ENCODE data around the gene NLRC3. TPM values are rescaled to one million over a fixed set of nuclear protein-coding genes. Genes with fewer than 3 reads are reported as not detected.

The NLRC3 gene
- total RNA-seq, 1 donor from 2014 or later = 0.89 TPM

GRCh38 chr16:3498988-3499387, 78.2 kb downstream of the NLRC3 start:
- ATAC-seq (ENCODE audit: poor library complexity) = no peak
- intact Hi-C loops (cut with DNase I) = loop anchor here (10.0 kb wide), 1 partner anchor 194 kb away; the partner anchor contains the start of genes TIGD7 and ZNF75A
- peak; percentile 22 for DNase-seq

GRCh38 chr16:3497771-3498170, 79.4 kb downstream of the NLRC3 start:
- no peak for ATAC-seq (ENCODE audit: poor library complexity)
- intact Hi-C loops (cut with DNase I) = loop anchor here (10.0 kb wide), 1 partner anchor 193 kb away; the partner anchor contains the start of genes TIGD7 and ZNF75A
- peak; percentile 3 for DNase-seq

- ATAC-seq (ENCODE audit: poor library complexity) (no peak), DNase-seq (peak; percentile 38)
- intact Hi-C loops (cut with DNase I) = loop anchor here (10.0 kb wide), 1 partner anchor 192 kb away; the partner anchor contains the start of genes TIGD7 and ZNF75A
Measured at GRCh38 chr16:3496386-3496785, 80.8 kb downstream of the NLRC3 start.

GRCh38 chr16:3495176-3495575, 82.0 kb downstream of the NLRC3 start, which contains the start of gene C16orf90:
Gene C16orf90, minus strand, starts transcription at chr16:3495489. Its CDS starts 68 bp downstream, at chr16:3495421.
- DNase-seq (peak; percentile 17), ATAC-seq (ENCODE audit: poor library complexity) (no peak)
- intact Hi-C loops (cut with DNase I) = loop anchor here (10.0 kb wide), 1 partner anchor 190 kb away; the partner anchor contains the start of genes TIGD7 and ZNF75A

DNA sequence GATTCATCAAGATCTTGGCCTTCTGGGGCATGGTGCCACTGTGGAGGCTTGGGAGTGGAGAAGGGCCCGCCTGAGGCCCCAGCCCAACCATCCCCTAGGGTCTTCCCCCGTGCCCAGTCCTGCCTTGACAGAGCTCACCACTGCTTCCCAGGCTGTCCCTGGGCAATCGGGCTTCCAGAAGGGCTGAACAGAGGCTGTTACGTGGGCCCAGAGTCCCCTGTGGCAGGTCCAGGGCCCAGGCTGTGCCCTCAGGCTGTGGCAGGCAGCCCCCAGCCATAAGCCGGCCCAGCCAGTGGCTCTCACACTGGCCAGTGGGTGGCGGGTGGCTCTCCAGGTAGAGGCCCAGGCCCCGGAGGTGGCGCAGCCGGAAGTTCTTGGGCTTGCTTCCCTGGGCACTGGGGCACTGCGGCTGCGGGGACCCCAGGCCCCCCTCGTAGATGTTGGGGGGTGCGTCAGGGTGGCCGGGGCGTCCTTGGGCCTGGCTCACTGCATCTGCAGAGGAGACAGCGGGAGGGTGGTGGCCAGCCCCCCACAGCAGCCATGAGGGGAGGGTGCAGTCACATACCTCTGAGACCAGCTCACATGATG, 82.7 kb downstream of the NLRC3 start:
- DNase-seq = peak; percentile 23
- intact Hi-C loops (cut with DNase I) = loop anchor here (10.0 kb wide), 1 partner anchor 190 kb away; the partner anchor contains the start of genes TIGD7 and ZNF75A
- no peak for ATAC-seq (ENCODE audit: poor library complexity)

- DNase-seq (peak; percentile 27), ATAC-seq (ENCODE audit: poor library complexity) (no peak)
- intact Hi-C loops (cut with DNase I) = loop anchor here (10.0 kb wide), 1 partner anchor 188 kb away; the partner anchor contains the start of genes TIGD7 and ZNF75A
Measured at GRCh38 chr16:3492356-3492755, 84.8 kb downstream of the NLRC3 start.

GRCh38 chr16:3490911-3491629, 86.1 kb downstream of the NLRC3 start:
- ATAC-seq (ENCODE audit: poor library complexity) (peak; percentile 14), DNase-seq (peak; percentile 51)
- intact Hi-C loops (cut with DNase I) = loop anchor here (10.0 kb wide), 1 partner anchor 186 kb away; the partner anchor contains the start of genes TIGD7 and ZNF75A

Other genes with a start within 250 kb of the NLRC3 start
- gene OR2C1, start 221.5 kb downstream of the NLRC3 start, total RNA-seq = not detected
- 5.5 TPM for gene ZSCAN32, start 176.4 kb downstream of the NLRC3 start, total RNA-seq
- 11.3 TPM for gene ZNF174, start 176.2 kb downstream of the NLRC3 start, total RNA-seq
- gene ZNF597, start 133.9 kb downstream of the NLRC3 start, total RNA-seq = 1.5 TPM
- 47.0 TPM for gene NAA60, start 133.7 kb downstream of the NLRC3 start, total RNA-seq
- not detected for gene C16orf90, start 81.9 kb downstream of the NLRC3 start, total RNA-seq
- gene CLUAP1, start 76.4 kb downstream of the NLRC3 start, total RNA-seq = 17.4 TPM
- gene SLX4, start 34.2 kb upstream of the NLRC3 start, total RNA-seq = 3.2 TPM
- gene DNASE1, start 77.3 kb upstream of the NLRC3 start, total RNA-seq = 8.1 TPM
- 146 TPM for gene TRAP1, start 140.1 kb upstream of the NLRC3 start, total RNA-seq

Data from Right ventricle myocardium superior (tissue), 1 donor.